Heart left ventricle (tissue), 13 donors: Measurements from ENCODE around the gene R3HDM2.

Source experiments
- POLR2A ChIP-seq, 2 donors: fragments of 450-650 bp; IDR thresholded peaks; one replicate each; pipeline ENCODE4 v1.6.1; 2017; ENCODE audit warnings: antibody characterized with exemption in 2 of 2, mild to moderate bottlenecking in 2 of 2, moderate library complexity in 2 of 2
- TF ChIP-seq, protein P1 (sequence below), 12 donors: fragments of 200-600 bp; sonication (generic) in 4 of 12; IDR thresholded peaks; one replicate each; pipeline versions ENCODE4 v1.5.0 to v1.8.0; 2018 to 2022; ENCODE audit warnings: antibody characterized with exemption in 12 of 12, mild to moderate bottlenecking in 5 of 12
- donor health status: ischemic (EF 13 %, LVEDD 7.1; RV severe dilation, severe dysfunction).
- donor health status: DM: no; HTN: yes; CAD: no.
- donor health status: DM: no; HTN: no; CAD: no.
- donor health status: ischemic (EF 25% LVEDD 6.9; RV normal size, moderate dysfunction).
- donor health status: ischemic (EF 25% LVEDD 5.7; RV mildly dilated, moderate dysfunction).
- donor health status: ischemic (EF 35%, LVEDD 5.7; RV mildly dilated, moderate dysfunction).
- donor health status: nonischemic (EF 11% LVEDD 7.7; RV severe dilation, severe dysfunction).
- donor health status: DM: yes; HTN: yes; CAD: no.
- donor health status: PGD.
- donor health status: ischemic (EF 29% LVEDD 5.4; RV normal size, mild dysfunction).
- donor health status: nonischemic (EF 23%, LVEDD 6.1; RV moderate dilation, normal function).

DNA sequence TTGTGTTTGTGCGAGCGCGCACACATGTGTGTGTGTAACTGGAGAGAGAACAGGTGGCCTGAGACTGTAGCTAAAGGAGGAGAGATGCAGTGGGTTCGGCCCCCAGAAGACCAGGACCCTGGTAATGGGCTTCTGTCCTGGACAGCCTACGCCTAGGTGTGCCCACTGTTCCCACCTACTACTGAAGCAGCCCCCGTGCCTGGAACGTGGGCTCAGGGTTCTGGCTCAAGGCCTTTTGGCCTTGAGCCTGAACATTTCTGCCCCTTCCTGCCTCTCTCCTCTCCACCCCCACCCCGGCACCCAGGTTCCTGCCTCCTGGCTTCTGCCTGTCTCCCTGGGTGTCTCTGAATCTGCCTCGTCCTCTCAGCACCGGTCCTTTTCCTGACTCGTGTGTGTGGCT is 215.8 kb downstream of the R3HDM2 start:
- TF ChIP-seq, protein P1, sequence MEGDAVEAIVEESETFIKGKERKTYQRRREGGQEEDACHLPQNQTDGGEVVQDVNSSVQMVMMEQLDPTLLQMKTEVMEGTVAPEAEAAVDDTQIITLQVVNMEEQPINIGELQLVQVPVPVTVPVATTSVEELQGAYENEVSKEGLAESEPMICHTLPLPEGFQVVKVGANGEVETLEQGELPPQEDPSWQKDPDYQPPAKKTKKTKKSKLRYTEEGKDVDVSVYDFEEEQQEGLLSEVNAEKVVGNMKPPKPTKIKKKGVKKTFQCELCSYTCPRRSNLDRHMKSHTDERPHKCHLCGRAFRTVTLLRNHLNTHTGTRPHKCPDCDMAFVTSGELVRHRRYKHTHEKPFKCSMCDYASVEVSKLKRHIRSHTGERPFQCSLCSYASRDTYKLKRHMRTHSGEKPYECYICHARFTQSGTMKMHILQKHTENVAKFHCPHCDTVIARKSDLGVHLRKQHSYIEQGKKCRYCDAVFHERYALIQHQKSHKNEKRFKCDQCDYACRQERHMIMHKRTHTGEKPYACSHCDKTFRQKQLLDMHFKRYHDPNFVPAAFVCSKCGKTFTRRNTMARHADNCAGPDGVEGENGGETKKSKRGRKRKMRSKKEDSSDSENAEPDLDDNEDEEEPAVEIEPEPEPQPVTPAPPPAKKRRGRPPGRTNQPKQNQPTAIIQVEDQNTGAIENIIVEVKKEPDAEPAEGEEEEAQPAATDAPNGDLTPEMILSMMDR (IDR thresholded peaks at IDR 0.05), result no peak
- TF ChIP-seq POLR2A (IDR thresholded peaks at IDR 0.05), result no peak
